ENCODE data around the gene IL5. TPM values are rescaled to one million over a fixed set of nuclear protein-coding genes. Genes with fewer than 3 reads are reported as not detected.
"Not testable (repeated sequence)": the region's sequence is repeated elsewhere in the genome, so short reads cannot be mapped to it uniquely, and the experiment has no call there.

Gene IL5
- total RNA-seq, result 7.3 and 7.7 TPM in 2 replicates

DNA sequence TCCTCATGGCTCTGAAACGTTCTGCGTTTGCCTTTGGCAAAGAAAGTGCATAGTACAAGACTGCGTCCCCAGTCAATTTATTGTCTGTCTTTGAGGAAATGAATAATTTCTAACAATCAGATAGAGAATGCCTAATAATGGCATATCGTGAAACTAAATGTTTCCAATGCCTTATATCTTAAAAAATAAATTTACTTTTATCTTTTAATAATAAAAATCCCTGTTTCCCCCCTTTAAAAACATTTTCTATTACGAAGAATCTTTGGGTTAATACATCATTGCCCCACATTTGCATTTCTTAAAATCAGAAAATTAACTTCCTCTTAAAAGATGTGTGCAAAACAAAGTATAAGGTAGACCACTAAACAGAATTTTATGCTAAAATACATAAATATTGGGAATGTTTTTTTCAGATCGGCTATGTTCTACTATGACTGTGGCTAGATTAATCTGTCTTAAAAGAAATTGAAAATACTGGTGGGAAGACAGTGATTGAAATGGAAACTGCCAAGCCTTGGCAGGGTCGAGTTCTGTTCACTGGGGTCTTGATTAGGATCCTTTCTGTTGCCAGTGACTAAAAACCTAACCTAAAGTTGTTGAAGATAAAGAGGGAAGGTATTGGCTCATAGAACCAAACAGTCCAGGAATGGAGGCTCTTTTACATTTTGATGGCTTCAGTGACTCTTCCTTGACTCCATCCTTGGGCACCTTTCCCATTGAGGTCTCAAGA lies at the start of gene IL5:
TSS of gene IL5 (minus strand) at position 51 of the 730 bp plus-strand sequence. CDS start at position 7, 44 bp downstream.
- intact Hi-C loops (cut with micrococcal nuclease), result no loop called here

DNA sequence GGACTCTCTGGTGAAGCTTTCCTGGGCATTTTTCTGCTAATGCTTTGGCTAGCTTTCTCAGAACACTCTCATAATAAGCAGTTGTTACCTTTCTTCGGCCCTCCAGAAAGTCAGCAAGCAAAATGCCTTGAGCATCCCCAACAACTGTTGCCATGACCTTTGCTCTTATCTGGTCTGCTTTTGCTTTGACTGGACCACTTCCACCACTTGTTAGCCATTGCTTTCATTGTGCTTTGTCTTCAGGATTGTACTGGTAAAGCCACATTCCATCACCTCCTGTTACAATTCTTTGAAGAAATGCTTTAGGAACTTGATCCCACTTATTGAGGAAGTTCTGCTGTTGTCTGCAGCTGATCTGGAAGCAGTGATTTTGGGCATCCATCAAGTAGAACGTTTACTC lies 49.2 kb upstream of the IL5 start:
- intact Hi-C loops (cut with micrococcal nuclease), result loop anchor here (1.0 kb wide), 1 partner anchor 228 kb away; no protein-coding TSS in a partner anchor

DNA sequence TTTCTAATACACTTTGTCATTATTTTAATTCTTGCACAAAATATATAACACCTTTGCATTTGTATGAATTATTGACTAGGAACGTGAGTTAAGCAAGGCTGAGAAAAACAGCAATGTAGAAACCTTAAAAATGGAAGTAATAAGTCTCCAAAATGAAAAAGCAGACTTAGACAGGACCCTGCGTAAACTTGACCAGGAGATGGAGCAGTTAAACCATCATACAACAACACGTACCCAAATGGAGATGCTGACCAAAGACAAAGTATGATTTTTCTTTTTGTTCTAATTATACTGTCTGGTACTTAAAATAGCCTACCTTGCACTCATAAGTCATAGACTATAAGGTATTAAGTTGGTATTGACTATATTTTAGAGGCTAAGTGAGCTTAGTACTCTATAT lies 47.8 kb upstream of the IL5 start:
- intact Hi-C loops (cut with micrococcal nuclease), result no loop called here

DNA sequence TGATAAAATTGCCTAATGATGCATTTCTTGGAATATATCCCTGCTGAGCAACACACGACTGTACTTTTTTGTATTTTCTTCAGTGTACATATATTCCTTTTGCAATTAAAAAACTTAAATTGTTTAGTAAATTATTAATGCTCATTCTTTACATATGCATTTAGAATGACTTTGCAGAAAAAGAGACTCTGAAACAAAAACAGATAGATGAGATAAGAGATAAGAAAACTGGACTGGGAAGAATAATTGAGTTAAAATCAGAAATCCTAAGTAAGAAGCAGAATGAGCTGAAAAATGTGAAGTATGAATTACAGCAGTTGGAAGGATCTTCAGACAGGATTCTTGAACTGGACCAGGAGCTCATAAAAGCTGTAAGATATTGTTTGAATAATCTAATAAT lies 46.1 kb upstream of the IL5 start:
- intact Hi-C loops (cut with micrococcal nuclease), result loop anchor here (10.0 kb wide), 1 partner anchor 65 kb away; no protein-coding TSS in a partner anchor

- intact Hi-C loops (cut with micrococcal nuclease), result loop anchor here (10.0 kb wide), 1 partner anchor 61 kb away; no protein-coding TSS in a partner anchor
Observed at GRCh38 chr5:132586063-132586462, 42.7 kb upstream of the IL5 start.

- intact Hi-C loops (cut with micrococcal nuclease), result loop anchor here (10.0 kb wide), 1 partner anchor 60 kb away; no protein-coding TSS in a partner anchor
Observed at GRCh38 chr5:132584560-132584959, 41.2 kb upstream of the IL5 start.

DNA sequence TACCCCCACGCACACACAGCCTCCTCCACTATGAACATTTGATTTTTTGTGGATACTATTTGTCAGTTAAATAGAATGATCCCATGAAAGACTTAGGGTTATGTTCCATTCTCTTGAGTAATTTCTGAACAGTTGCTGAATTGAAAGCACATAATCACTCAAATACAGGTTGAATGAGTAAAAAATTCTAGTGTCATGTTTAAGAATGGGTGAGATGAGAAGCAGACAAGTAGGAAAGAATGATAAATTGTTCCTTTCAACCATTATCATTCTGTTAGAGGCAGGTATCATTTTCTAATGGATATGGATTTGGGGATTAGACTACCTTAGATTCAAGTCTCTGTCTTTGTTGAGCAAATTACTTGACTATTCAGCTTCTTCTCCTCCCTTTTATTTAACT lies 32.8 kb upstream of the IL5 start:
- intact Hi-C loops (cut with micrococcal nuclease), result no loop called here

DNA sequence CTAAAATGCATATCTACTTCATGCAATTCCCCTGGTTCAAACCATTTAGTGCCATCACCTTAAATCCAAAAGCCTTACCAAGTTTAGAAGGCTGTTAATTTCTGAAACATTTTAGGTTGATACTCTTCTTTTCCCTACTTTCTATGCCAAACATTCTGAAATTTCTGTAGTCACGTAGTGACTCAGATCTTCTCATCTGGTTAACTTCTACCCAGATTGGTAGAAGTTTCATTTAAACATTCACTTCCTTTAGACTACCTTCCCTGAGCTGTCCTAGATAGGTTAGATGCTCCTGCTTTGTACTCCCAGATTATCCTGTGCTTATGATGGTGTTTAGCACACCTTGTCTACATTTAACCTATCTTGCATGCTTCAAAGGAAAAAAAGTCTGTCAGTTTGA lies 23.3 kb upstream of the IL5 start:
- intact Hi-C loops (cut with micrococcal nuclease), result no loop called here

DNA sequence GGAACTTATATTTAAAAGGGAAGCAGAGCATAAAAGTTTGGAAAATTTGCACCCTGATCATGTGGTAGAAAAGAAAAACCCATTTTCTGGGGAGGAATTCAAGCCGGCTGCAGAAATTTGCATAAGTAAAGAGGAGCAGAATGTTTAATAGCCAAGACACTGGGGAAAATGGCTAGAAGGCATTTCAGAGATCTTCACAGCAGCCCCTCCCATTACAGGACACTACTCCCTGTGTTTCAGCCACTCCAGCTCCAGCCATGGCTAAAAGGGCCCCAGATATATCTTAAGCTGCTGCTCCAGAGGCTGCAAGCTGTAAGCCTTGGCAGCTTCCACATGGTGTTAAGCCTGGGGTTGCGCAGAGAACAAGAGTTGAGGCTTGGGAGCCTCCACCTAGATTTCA lies 21.2 kb upstream of the IL5 start:
- intact Hi-C loops (cut with micrococcal nuclease), result loop anchor here (5.0 kb wide), 1 partner anchor 37 kb away; no protein-coding TSS in a partner anchor

GRCh38 chr5:132561601-132562000 lies 18.3 kb upstream of the IL5 start:
- intact Hi-C loops (cut with micrococcal nuclease), result loop anchor here (5.0 kb wide), 1 partner anchor 34 kb away; no protein-coding TSS in a partner anchor

GRCh38 chr5:132559383-132560060 lies 16.2 kb upstream of the IL5 start:
- intact Hi-C loops (cut with micrococcal nuclease), result loop anchor here (5.0 kb wide), 2 partner anchors 32 to 403 kb away; partner anchors contain the start of gene AFF4

DNA sequence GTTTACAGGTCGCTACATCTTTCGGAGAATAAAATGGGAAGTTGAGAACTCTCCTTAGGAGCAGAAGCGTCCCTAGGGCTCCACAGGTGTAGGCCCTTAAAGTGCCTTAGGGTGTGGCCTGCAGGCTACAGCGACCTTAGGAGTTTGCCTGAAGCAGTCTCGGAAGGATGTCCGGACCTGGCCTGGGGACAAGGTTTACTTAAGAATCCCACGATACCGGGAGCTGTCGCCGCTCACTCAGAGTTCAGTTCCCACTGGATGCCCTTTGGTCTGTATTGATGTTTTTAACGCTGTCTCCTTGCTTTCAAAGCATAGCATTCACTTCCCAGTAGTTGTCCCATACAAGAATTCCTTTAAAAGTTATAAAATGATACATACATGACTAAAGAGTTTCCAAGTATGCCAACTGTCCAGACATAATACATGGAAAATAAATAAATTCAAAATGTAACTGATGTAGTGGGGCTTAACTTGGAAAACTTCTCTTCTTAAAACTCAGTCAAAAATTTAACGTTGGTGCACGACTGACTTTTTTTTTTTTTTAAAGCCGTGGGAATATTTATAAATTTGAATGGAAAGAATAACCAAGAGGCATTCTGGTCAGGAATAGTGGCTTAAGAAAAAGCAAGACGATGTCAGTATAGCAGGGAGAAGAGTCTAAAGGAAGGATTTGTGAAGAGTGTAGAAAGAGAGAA lies 14.3 kb upstream of the IL5 start:
- intact Hi-C loops (cut with micrococcal nuclease), result loop anchor here (2.0 to 5.0 kb wide), 4 partner anchors 61 to 405 kb away; partner anchors contain the start of gene AFF4

GRCh38 chr5:132556763-132557477 lies 13.6 kb upstream of the IL5 start, which contains the start of gene RAD50:
Gene RAD50 (plus strand): TSS chr5:132556977. CDS start chr5:132557325, 348 bp downstream.
- intact Hi-C loops (cut with micrococcal nuclease), result loop anchor here (1.0 to 5.0 kb wide), 5 partner anchors 60 to 405 kb away; partner anchors contain the start of genes AFF4 and KIF3A

DNA sequence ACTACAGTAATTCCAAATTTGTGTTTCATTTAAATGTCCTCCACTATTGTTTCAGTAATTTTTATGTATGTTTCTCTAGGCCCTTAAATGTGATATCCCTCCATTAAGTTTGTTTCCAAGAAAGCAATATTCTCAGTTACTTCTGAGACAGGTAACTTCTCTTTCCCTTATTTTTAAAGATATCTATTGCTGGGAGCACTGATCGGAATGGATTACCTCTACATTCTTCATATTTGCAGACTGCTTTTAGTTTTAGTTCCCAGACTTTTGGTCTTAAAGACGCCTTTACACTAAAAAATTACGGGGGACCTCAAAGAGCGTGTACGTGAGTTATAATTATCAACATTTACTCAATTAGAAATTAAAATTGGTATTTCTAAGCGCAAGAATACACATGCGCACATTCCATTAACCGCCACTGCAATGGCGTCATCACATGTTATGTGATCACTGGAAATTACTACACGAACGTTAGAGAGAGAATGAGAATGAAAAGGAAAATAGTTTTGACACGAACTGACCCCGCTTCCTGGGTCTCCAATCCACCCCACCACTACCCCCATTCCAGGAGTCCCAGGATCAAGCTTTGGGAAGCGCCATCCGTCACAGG lies 12.9 kb upstream of the IL5 start:
- intact Hi-C loops (cut with micrococcal nuclease), result loop anchor here (1.0 to 5.0 kb wide), 5 partner anchors 59 to 406 kb away; partner anchors contain the start of genes AFF4 and KIF3A

DNA sequence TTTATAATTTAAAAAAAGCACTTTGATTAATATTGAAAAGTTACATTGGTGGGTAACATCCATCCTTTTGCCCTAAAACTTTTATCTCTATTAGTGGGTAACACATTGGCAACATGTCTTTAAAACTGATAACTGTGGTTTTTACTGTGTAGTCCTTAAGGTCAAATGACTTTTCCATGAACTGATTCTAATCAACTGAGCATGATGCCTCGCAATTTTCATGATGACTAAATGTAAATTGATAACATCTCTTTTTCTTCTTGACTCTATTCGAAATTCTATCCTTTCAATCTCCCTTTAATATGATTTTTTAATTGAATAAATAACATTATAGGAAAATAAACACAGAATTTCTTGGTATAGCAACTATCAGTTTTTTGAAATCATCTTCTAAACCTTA lies 6.3 kb upstream of the IL5 start:
- intact Hi-C loops (cut with micrococcal nuclease), result no loop called here

- intact Hi-C loops (cut with micrococcal nuclease), result not testable (repeated sequence)
Observed at GRCh38 chr5:132548834-132549233, 5.5 kb upstream of the IL5 start.

DNA sequence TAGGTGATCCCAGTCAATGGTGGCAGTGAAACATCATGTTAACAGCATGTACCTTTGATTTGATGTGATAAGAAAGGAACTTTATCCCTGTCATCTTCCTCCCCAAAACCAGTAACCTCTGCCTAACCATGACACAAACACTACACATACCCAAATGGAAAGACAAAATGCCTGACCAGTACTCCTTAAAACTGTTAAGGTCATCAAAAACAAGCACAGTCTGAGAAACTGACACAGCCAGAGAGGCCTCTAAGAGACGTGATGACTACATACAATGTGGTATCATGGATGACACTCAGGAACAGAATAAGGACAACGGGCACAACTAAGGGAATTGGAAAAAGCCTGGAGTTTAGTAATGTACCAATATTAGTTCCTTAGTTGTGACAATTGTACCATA lies 3.9 kb upstream of the IL5 start:
- intact Hi-C loops (cut with micrococcal nuclease), result no loop called here

DNA sequence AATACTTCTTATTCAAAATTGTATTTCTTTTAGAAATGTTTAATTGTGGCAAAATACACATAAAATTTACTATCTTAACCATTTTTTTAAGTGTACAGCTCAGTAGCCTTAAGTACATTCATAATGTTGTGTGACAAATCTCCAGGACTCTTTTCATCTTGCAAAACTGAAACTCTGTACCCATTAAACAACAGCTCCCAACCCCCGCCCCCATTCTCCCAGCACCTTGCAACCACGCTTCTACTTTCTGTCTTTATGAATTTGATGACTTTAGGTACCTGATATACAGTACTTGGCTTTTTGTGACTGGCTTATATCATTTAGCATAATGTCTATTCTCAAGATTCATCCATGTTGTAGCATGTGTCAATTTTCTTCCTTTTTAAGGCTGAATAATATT lies 2.8 kb upstream of the IL5 start:
- intact Hi-C loops (cut with micrococcal nuclease), result no loop called here

GRCh38 chr5:132540764-132541163 lies 2.6 kb downstream of the IL5 start:
- intact Hi-C loops (cut with micrococcal nuclease), result no loop called here

DNA sequence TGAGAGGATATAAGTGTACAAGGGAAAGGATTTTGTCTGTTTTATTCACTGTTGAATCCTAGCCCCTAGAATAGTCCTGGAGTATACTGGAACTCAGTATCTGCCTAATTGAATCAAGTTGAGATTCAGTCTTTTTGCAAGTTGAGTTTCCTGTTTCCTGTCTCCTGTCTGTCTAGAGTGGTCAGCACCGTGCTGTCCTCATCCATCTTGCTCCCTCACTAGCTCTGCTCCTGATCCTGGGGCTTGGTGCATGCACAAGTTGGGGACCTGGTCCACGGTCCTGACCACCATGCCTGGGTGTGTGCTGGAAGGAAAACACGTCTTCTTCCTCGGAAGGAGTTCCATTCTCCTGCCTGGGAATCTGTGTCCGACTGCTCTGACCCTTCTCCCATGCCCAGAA lies 3.2 kb downstream of the IL5 start:
- intact Hi-C loops (cut with micrococcal nuclease), result no loop called here
